CD14-positive monocyte (primary cell): ENCODE measurements around the gene TBC1D7. TPM values are rescaled to one million over a fixed set of nuclear protein-coding genes. Genes with fewer than 3 reads are reported as not detected.

ENCODE experiments used
- DNase-seq, 3 donors: peaks; one replicate each; pipeline ENCODE4 v3.0.0-alpha.2; 2011 to 2022
- H2AFZ ChIP-seq: 2 replicates; pipeline ENCODE4 v1.6.0; 2012; ENCODE audit warnings: mild to moderate bottlenecking, low read depth, low read length, inconsistent platforms; ENCODE audit not compliant: insufficient read depth, poor library complexity, severe bottlenecking
- H3K27ac ChIP-seq, 2 donors: 1 replicate in 1 of 2; 2 replicates in 1 of 2; pipeline ENCODE4 v1.5.1; 2012 to 2013; ENCODE audit warnings: low read length in 2 of 2, control low read depth in 1 of 2, inconsistent platforms in 1 of 2, low read depth in 1 of 2, mild to moderate bottlenecking in 1 of 2
- H3K27me3 ChIP-seq, 2 donors: one replicate each; pipeline versions ENCODE4 v1.6.0 to v1.6.1; 2011 to 2013; ENCODE audit warnings: low read length in 2 of 2; ENCODE audit not compliant: control insufficient read depth in 2 of 2, insufficient read depth in 2 of 2
- H3K36me3 ChIP-seq, 2 donors: replicated peaks in 1 of 2; 1 replicate in 1 of 2; 2 replicates in 1 of 2; pipeline versions ENCODE4 v1.5.1 to v1.6.1; 2012 to 2013; ENCODE audit warnings: low read length in 2 of 2, control low read depth in 1 of 2, inconsistent platforms in 1 of 2, mild to moderate bottlenecking in 1 of 2; ENCODE audit not compliant: insufficient read depth in 2 of 2, control insufficient read depth in 1 of 2
- H3K4me1 ChIP-seq, 2 donors: 1 replicate in 1 of 2; 2 replicates in 1 of 2; pipeline versions ENCODE4 v1.5.1 to v1.6.1; 2012 to 2013; ENCODE audit warnings: low read length in 2 of 2, control low read depth in 1 of 2, inconsistent platforms in 1 of 2, mild to moderate bottlenecking in 1 of 2, moderate library complexity in 1 of 2; ENCODE audit not compliant: insufficient read depth in 2 of 2, control insufficient read depth in 1 of 2
- H3K4me2 ChIP-seq: replicated peaks from 2 replicates; pipeline ENCODE3; 2012; ENCODE audit warnings: low read length, moderate library complexity, mild to moderate bottlenecking; ENCODE audit not compliant: poor library complexity, severe bottlenecking; ENCODE audit errors: extremely low read depth
- H3K4me3 ChIP-seq, 3 experiments: fragments of 200-600 bp in 1 of 3; sonication (generic) in 1 of 3; replicated peaks in 1 of 3; 1 replicate in 2 of 3; 2 replicates in 1 of 3; pipeline ENCODE4 v1.5.1; 2011 to 2013; ENCODE audit warnings: low read length in 3 of 3, mild to moderate bottlenecking in 3 of 3, control low read depth in 2 of 3, low read depth in 2 of 3, inconsistent platforms in 1 of 3, moderate library complexity in 1 of 3
- H3K79me2 ChIP-seq: 2 replicates; pipeline ENCODE4 v1.6.0; 2012; ENCODE audit warnings: mild to moderate bottlenecking, control low read depth, inconsistent platforms, low read length, moderate library complexity; ENCODE audit not compliant: insufficient read depth
- H3K9ac ChIP-seq: 2 replicates; pipeline ENCODE4 v1.6.0; 2017; ENCODE audit warnings: low read length, mild to moderate bottlenecking; ENCODE audit not compliant: insufficient read depth, poor library complexity, severe bottlenecking
- H3K9me3 ChIP-seq, 2 donors: replicated peaks in 1 of 2; 1 replicate in 1 of 2; 2 replicates in 1 of 2; pipeline versions ENCODE4 v1.5.1 to v1.6.1; 2012 to 2013; ENCODE audit warnings: low read length in 2 of 2, control low read depth in 1 of 2; ENCODE audit not compliant: control insufficient read depth in 1 of 2, insufficient read depth in 1 of 2
- H4K20me1 ChIP-seq: 2 replicates; pipeline ENCODE4 v1.6.0; 2012; ENCODE audit warnings: mild to moderate bottlenecking, low read length, control low read depth, moderate library complexity; ENCODE audit not compliant: insufficient read depth
- H3K27ac Mint-ChIP-seq, 7 donors: one replicate each; pipeline ENCODE4 v1.8.0; 2020; ENCODE audit warnings: mild to moderate bottlenecking in 7 of 7, mixed read lengths in 7 of 7, moderate library complexity in 6 of 7, inconsistent platforms in 2 of 7
- H3K27me3 Mint-ChIP-seq, 3 donors: one replicate each; pipeline ENCODE4 v1.8.0; 2021 to 2022; ENCODE audit warnings: low read depth in 3 of 3, mild to moderate bottlenecking in 3 of 3, mixed read lengths in 3 of 3, moderate library complexity in 3 of 3, inconsistent platforms in 1 of 3
- H3K36me3 Mint-ChIP-seq, 2 donors: one replicate each; pipeline ENCODE4 v1.8.0; 2020; ENCODE audit warnings: mixed read lengths in 2 of 2, inconsistent platforms in 1 of 2, mild to moderate bottlenecking in 1 of 2
- H3K4me1 Mint-ChIP-seq: one replicate; pipeline ENCODE4 v1.8.0; 2020; ENCODE audit warnings: mild to moderate bottlenecking, mixed read lengths
- H3K4me3 Mint-ChIP-seq, 2 donors: one replicate each; pipeline ENCODE4 v1.8.0; 2020; ENCODE audit warnings: mild to moderate bottlenecking in 2 of 2, mixed read lengths in 2 of 2, moderate library complexity in 1 of 2
- H3K9me3 Mint-ChIP-seq, 7 donors: one replicate each; pipeline ENCODE4 v1.8.0; 2020 to 2022; ENCODE audit warnings: mixed read lengths in 7 of 7, mild to moderate bottlenecking in 6 of 7, moderate library complexity in 6 of 7, inconsistent platforms in 2 of 7
- CTCF ChIP-seq: fragments of 200-600 bp; IDR thresholded peaks from one replicate; pipeline ENCODE4 v1.8.0; 2022; ENCODE audit warnings: antibody characterized with exemption, mild to moderate bottlenecking
- WGBS: methylation state at CpG from one replicate; pipeline ENCODE4 v1.1.5; 2013; ENCODE audit warnings: missing lambda C conversion rate; ENCODE audit not compliant: insufficient coverage; 5-methylcytosine and 5-hydroxymethylcytosine counted together
- intact Hi-C, 2 donors: fragments of 100-400 bp; cut with micrococcal nuclease; formaldehyde crosslinking; loops; one replicate each; pipeline versions ENCODE4 v1.15.0 to v1.15.1; 2023
- polyA plus RNA-seq, 3 donors: library from polyadenylated mRNA; depleted of rRNA in 1 of 3; unstranded in 2 of 3; stranded (reverse) in 1 of 3; fragments of 300-500 nt in 2 of 3; fragments of >200 nt in 1 of 3; fragmentation: Illumina TruSeq in 2 of 3; gene quantifications; 1 replicate in 2 of 3; 2 replicates in 1 of 3; pipeline ENCODE4 v1.2.3, GENCODE V29; 2012 to 2021

Gene TBC1D7
- polyA plus RNA-seq, 3 donors, result 12.2 to 34.3 (median 34.3) TPM

DNA sequence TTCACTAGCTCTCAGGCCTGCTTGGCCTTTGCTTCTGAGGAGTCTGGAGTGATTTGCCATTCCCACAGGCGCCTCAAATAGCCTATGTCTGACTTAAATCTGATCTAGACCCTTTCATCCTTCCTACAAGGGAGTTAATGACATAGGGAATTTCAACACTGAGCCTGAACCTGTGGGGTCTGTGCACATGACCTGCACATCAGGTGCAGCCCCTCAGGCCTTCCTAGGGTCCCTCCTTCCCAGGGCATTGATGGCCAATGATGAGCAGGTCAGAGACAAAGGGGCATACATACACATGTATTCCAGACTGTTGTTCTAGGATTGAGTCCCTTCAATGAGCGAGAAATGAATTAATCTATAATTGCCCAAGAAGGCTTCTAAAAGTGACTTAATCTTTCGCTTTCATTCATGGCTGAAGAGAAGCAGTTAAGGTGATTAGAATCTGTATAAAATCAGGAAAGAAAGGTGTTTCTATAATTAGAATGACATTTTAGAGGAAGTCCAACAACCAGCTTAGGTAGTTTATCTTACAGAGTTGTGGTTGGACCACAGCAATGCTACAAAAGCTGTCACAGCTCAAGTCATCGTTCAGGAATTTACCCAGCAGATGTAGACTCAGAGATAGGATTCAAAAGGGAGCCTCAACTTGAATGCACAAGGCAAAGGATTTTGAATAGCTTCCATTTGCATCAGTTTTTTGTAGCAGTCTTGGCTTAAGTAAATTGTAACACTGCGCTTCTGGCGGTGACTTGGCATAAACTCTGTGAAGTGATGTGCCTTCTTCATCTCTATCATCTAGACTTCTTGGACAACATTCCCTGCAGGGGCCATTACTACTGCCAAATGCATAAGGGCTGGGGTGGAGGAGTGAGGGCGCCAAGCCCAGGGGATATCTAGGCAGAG, 27.0 kb upstream of the TBC1D7 start:
- H3K36me3 Mint-ChIP-seq, result peaks cover 0 to 1% of the 10 kb centered on the region in 2 donors
- peaks cover 0 to 6% (median 2%) of the 10 kb centered on the region in 3 donors for H3K27me3 Mint-ChIP-seq
- H3K4me1 Mint-ChIP-seq, result peaks cover 40% of the 10 kb centered on the region
- Histone ChIP-seq H3K9me3 (no peaks in the 10 kb centered on the region), H3K4me2 (peak overlapping the region; percentile 37), H3K9ac (no peak overlapping the region), H3K36me3 (no peaks in the 10 kb centered on the region), H3K27me3 (no peaks in the 10 kb centered on the region), H2AFZ (no peak overlapping the region), H3K4me1 (peaks cover 30 to 36% of the 10 kb centered on the region in 2 donors), H3K4me3 (peak overlapping the region in 1 of 3 experiments; percentile 11), H3K27ac (peak overlapping the region in 1 of 2 donors; percentile 65), H3K79me2 (no peaks in the 10 kb centered on the region), H4K20me1 (no peaks in the 10 kb centered on the region)
- H3K27ac Mint-ChIP-seq, result peak overlapping the region; percentile 38 to 90 (median 75)
- H3K4me3 Mint-ChIP-seq, result no peak overlapping the region
- peaks cover 0 to 3% (median 0%) of the 10 kb centered on the region in 7 donors for H3K9me3 Mint-ChIP-seq
- no peak for DNase-seq
- WGBS, result 67% methylated on average over 3 of the region's 7 CpGs
- no peak for TF ChIP-seq CTCF
- intact Hi-C loops, result no loop called here

- no peak for TF ChIP-seq CTCF
- no peaks in the 10 kb centered on the region for H3K36me3 Mint-ChIP-seq
- peaks cover 0 to 6% (median 2%) of the 10 kb centered on the region in 3 donors for H3K27me3 Mint-ChIP-seq
- 45% methylated on average over 10 of the region's 13 CpGs for WGBS
- Histone ChIP-seq H3K4me3 (peak overlapping the region in 1 of 3 experiments; percentile 38), H3K9me3 (no peaks in the 10 kb centered on the region), H3K9ac (no peak overlapping the region), H3K79me2 (no peaks in the 10 kb centered on the region), H3K27ac (peak overlapping the region in 1 of 2 donors; percentile 65), H3K4me1 (peaks cover 30 to 32% of the 10 kb centered on the region in 2 donors), H3K36me3 (no peaks in the 10 kb centered on the region), H3K4me2 (peak overlapping the region; percentile 37), H4K20me1 (no peaks in the 10 kb centered on the region), H3K27me3 (no peaks in the 10 kb centered on the region), H2AFZ (no peak overlapping the region)
- peak; percentile 69 to 78 (median 78) for DNase-seq
- peak overlapping the region in 1 of 2 donors; percentile 62 for H3K4me3 Mint-ChIP-seq
- peaks cover 37% of the 10 kb centered on the region for H3K4me1 Mint-ChIP-seq
- H3K9me3 Mint-ChIP-seq, result peaks cover 0 to 3% (median 0%) of the 10 kb centered on the region in 7 donors
- H3K27ac Mint-ChIP-seq, result peak overlapping the region; percentile 38 to 90 (median 88)
- intact Hi-C loops, result no loop called here
Observed at GRCh38 chr6:13354331-13355042, 26.1 kb upstream of the TBC1D7 start.
